ENCODE measurements around the gene FHAD1.

- TF ChIP-seq CTCF (IDR thresholded peaks at IDR 0.05): no peak
- TF ChIP-seq POLR2A (IDR thresholded peaks at IDR 0.05; ENCODE audit: low read depth): no peak
- TF ChIP-seq EP300 (IDR thresholded peaks at IDR 0.05): no peak
- no peak for TF ChIP-seq POLR2AphosphoS5 (IDR thresholded peaks at IDR 0.05)
Observed at GRCh38 chr1:15213341-15213821, 33.6 kb upstream of the FHAD1 start.

Data from esophagus muscularis mucosa (tissue), 4 donors.